HUDEP-2 (cell line): ENCODE measurements around the gene SMIM44.
"Not testable (repeated sequence)": the region's sequence is repeated elsewhere in the genome, so short reads cannot be mapped to it uniquely, and the experiment has no call there.

Experiments
- DNase-seq, 76 experiments: peaks; one replicate each; lab custom pipeline; 2025; ENCODE audit not compliant: unreplicated experiment in 76 of 76; lab: John Stamatoyannopoulos, UW

Gene SMIM44

GRCh38 chr19:3483226-3483628 is at the start of gene SMIM44:
Gene SMIM44 (minus strand): TSS chr19:3483441. CDS start chr19:3483403, 38 bp downstream.
- no peak for DNase-seq

DNA sequence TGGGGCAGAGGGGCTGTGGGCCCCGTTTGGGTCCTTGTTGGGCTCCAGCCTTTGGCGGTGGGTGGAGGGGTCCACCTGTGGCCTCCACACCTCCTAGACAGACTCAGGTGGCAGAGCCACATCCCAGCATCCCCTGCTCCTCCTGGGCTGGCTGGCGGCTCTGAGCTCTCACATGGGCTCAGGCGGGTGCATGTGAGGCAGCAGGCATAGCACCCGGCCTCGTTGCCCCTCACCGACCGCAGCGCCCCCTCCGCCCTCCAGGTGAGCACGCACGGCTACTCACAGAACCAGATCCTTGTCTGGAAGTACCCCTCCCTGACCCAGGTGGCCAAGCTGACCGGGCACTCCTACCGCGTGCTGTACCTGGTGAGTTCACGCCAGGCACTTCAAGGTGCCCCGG is 49.8 kb upstream of the SMIM44 start:
- DNase-seq, result no peak

DNA sequence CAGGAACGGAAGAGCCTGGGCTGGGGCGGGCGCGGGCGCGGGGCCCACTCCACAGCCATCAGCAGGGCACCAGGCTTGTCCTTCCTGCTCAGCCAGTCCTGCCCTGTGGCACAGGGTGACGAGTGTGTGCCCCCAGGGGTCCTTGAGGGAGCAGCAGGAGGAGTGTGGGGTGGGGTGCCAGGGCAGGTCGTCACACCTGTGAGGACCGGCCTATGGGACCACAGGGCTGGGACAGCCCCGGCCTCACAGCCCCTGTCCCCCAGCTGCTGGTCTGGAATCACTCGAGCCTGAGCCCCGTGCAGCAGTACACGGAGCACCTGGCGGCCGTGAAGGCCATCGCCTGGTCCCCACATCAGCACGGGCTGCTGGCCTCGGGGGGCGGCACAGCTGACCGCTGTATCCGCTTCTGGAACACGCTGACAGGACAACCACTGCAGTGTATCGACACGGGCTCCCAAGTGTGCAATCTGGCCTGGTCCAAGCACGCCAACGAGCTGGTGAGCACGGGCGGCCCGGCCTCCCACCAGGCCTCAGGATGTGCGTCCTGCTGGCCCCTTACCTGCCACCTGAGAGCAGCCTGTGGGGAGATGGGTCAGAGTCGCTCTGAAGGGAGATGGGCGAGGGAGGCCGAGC is 49.0 kb upstream of the SMIM44 start:
- DNase-seq, result no peak

DNA sequence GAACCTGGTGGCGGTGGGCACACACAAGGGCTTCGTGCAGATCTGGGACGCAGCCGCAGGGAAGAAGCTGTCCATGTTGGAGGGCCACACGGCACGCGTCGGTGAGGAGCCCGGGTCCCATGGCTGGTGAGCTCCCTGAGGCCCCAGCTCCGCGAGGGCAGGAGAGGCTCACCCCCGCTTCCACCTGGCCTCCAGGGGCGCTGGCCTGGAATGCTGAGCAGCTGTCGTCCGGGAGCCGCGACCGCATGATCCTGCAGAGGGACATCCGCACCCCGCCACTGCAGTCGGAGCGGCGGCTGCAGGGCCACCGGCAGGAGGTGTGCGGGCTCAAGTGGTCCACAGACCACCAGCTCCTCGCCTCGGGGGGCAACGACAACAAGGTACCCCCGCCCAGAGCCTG is 48.5 kb upstream of the SMIM44 start:
- no peak for DNase-seq

DNA sequence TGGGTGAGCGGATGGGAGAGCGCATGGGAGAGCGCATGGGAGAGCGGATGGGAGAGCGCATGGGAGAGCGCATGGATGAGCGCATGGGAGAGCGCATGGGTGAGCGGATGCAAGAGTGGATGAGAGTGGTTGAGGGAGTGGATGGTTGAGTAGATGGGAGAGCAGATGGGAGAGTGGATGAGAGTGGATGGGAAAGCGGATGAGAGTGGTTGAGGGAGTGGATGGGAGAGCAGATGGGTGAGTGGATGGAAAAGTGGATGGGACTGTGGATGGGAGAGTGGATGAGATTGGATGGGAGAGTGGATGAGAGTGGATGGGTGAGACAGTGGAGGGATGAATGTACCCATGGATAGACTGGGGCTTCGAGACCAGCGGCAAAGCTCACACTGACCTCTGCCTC is 47.1 kb upstream of the SMIM44 start:
- no peak for DNase-seq

DNA sequence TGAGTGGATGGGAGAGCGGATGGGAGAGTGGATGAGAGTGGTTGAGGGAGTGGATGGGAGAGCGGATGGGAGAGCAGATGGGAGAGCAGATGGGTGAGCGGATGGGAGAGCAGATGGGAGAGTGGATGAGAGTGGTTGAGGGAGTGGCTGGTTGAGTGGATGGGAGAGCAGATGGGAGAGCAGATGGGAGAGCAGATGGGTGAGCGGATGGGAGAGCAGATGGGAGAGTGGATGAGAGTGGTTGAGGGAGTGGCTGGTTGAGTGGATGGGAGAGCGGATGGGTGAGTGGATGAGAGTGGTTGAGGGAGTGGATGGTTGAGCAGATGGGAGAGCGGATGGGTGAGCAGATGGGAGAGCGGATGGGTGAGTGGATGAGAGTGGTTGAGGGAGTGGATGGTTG is 46.1 kb upstream of the SMIM44 start:
- not testable (repeated sequence) for DNase-seq

GRCh38 chr19:3528539-3529211 is 45.4 kb upstream of the SMIM44 start:
- no peak for DNase-seq

DNA sequence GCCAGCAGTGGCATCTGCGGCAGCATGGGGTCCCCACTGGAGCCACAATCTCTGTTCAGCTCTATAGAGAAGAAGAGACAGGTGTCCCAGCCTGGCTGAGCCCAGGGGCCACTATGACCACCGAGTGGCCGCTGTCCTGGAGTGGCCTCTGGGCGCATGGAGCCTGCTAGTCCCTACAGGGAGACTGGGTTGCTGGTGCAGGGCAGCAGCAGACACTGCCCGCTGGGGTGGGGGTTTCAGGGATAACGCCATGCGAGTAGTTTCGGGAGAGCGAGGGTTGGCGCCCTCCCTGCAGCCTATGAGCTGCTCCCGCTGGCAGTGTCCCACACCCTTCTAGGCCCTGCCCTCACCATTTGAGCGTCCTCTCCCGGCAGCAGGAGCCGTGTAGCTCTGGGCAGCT is 44.8 kb upstream of the SMIM44 start:
- no peak for DNase-seq

- no peak for DNase-seq
Measured at GRCh38 chr19:3527238-3527910, 44.1 kb upstream of the SMIM44 start.

DNA sequence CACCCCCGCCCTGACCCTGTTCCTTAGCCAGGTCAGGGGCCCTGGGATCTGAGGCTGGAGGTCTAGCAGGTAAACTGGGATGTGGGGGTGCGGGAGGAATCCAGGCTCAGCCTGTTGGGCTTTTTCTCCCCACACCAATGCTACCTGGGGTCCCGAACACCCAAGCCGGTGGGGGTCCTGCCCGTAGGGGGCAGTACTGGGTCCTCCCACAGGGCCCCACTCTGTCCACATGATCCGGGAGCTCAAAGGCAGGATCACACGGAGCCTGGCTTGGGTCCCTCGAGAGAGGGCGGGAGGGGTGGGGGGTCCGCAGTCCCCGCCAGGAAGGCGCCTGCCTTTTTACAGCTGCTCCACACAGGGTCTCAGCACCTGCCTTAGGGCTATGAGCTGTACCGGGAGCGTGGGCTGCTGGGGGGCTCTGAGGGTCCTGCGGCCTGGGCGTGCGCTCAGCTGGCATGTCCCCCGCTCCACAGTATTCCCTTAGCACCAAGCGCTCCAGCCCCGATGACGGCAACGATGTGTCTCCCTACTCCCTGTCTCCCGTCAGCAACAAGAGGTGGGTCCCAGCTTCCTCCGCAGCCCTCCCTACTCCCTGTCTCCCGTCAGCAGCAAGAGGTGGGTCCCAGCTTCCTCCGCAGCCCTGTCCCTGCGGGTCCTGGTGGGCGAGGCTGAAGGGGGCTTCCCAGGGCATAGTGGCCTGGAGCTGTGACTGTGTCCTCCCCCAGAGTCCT is 43.4 kb upstream of the SMIM44 start:
- no peak for DNase-seq

- no peak for DNase-seq
Measured at GRCh38 chr19:3524904-3525451, 41.7 kb upstream of the SMIM44 start.

DNA sequence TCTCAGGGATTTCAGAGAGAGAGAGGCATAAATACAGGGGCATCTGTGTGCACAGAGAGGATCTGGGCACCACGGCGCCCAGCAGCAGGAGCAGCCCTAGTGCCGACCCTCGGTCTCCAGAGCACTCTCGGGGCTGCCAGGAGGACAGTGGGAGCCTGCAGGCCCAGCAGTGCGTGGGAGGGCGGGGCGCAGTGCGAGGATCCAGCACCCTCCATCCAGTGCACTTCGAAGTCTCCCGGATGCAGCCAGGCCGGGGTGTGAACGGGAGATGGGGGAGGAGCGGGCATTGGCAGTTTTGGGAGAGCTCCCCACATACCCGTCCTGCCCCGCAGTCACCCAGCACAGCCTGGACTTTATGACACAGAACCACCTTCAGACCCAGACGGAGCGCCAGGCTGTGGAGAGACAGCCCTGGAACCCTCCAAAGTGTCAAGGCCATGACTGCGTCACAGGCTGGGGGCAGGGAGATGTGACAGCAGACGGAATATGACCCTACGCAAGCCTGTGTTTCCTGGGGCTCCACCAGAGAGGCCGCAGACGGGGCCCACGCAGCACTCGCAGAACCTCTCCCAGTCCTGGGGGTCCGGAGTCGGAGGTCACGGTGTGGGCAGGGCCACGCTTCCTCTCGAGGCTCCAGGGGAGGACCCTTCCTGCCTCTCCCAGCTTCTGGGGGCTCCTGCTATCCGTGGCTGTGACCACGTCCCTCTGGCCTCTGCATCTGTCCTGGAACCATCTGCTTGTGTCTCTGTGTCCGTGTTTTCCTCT is 41.0 kb upstream of the SMIM44 start:
- no peak for DNase-seq

DNA sequence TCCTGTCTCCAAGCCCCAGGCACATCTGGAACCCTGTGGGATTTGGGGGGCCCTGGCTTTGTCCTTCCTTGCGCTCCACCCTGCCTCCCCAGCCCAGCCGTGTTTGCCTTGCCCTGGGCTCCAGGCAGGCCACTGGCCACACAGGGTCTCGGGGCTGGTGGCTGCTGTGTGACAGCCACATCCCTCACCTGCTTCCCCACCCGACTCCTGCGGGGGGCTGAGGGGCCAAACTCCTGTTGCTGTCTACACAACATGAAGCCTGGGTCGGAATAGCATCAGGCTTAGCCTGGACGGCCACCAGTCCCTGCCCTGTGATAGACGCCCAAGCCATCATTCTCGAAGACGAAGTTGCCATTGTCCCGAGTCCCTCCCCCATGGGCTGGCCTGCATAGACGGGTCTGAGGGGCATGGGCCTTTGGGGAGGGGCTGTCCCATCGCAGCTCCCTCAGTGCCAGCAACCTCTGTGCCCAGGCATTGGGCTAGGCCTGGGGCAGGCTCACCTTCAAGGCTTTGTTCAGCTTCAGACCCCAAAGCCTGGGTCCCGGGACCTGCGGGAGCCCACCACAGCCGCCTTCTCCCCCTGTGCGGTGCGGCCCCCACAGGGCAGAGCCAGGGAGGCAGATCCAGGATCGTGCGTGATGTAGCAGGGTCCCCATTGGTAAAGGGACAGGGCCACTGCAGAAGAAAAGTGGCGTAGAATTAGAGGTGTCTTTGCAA is 40.3 kb upstream of the SMIM44 start:
- DNase-seq, result no peak

DNA sequence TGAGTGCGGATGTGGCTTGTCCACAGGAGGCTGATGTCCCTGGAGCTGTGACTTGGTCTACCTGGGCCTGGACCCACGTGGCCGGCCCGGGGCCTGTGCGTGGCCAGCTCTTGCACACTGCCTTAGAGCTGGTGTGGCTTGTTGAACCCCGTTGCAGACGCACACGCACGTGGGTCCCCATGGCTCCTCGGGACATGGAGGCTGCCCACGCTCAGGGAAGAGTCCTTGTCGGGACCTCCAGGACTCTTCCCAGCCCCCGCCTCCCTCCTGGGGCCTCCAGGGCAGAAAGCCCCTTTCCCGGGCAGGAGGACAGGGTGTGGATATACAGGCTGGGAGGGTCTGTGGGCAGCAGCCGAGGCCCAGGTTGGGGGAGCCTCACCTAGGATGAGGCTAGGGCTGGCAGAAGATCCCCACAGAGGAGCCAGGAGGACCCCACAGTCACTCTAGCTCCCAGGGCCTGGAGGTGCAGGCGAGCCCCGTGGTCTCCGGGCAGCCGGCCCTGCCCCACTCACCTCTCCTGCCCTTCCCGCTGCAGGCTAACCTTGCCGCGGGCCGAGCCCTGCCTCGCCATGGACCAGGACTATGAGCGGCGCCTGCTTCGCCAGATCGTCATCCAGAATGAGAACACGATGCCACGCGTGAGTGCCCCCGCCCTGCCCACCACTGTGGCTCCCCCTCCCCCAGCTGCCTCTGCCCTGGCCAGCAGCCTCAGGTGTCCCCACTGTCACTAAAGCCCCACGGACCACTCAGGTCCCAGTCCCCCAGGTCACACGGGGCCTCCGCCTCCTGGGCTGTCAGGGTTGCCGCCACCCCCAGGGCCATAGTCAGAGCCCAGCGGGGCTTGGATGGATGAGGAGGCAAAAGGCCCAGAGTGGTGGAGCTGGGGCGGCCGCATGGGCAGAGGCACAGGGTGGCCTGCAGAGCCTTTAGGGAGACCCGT is 39.5 kb upstream of the SMIM44 start:
- no peak for DNase-seq

- peak in 1 of 76 experiments; percentile 56 for DNase-seq
Measured at GRCh38 chr19:3521104-3521445, 37.8 kb upstream of the SMIM44 start.

- DNase-seq, result peak in 22 of 76 experiments; percentile 7 to 92 (median 65)
Measured at GRCh38 chr19:3520166-3521103, 37.2 kb upstream of the SMIM44 start.

GRCh38 chr19:3519126-3519525 is 35.9 kb upstream of the SMIM44 start:
- DNase-seq, result no peak

DNA sequence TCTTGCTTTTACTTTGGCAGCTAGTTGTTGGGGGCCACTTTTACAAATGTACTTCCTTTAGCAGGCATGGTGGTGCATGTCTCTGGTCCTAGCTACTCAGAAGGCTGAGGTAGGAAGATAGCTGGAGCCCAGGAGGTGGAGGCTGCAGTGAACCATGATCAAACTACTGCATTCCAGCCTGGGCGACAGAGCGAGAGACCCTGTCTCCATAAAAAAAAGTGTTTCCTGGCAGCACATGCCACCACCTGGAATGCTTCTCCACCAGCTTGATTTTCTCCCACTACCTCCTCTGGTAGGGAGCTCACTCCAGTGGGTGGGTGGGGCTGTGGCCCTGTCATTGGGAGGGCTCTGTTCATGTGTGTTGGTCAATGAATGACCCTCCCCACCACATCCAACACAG is 35.4 kb upstream of the SMIM44 start:
- DNase-seq, result no peak
